ENCODE results near the gene LY6G5B.
A peak's percentile ranks its signal among the peaks of the same experiment; 100 is the strongest.

Gene LY6G5B

DNA sequence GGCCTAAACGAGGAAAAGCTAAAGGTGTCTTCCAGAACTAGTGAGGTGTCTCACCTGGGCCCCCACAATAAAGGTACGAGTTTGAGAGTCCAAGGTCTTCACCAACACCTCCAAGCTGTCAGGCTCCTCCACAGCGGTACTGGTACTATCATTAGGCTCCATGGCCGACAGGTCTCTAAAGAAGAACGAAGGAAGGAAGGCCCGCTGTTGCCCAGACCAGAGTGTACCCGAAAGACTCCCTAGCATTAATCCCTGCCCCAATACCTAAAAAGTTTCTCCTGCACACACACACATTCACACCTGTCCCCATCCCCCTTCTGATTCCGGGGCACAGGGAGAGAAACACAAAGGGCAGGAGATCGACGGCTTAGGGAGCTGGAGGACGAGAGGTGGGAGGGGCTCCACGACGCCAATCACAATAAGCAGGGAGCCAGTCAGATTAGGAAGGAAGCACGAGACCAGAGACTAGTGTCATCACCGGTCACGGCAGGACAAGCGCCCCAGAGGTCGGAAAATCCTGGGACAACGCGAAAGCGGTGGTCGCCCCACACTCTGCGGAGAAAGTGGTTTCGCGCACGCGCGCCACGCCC lies 18.1 kb upstream of the LY6G5B start:
- H3K4me3 ChIP-seq (replicated peaks; ENCODE audit: low read depth, low read length) = peak overlapping the region; percentile 73
- TF ChIP-seq, protein P1, sequence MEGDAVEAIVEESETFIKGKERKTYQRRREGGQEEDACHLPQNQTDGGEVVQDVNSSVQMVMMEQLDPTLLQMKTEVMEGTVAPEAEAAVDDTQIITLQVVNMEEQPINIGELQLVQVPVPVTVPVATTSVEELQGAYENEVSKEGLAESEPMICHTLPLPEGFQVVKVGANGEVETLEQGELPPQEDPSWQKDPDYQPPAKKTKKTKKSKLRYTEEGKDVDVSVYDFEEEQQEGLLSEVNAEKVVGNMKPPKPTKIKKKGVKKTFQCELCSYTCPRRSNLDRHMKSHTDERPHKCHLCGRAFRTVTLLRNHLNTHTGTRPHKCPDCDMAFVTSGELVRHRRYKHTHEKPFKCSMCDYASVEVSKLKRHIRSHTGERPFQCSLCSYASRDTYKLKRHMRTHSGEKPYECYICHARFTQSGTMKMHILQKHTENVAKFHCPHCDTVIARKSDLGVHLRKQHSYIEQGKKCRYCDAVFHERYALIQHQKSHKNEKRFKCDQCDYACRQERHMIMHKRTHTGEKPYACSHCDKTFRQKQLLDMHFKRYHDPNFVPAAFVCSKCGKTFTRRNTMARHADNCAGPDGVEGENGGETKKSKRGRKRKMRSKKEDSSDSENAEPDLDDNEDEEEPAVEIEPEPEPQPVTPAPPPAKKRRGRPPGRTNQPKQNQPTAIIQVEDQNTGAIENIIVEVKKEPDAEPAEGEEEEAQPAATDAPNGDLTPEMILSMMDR (IDR thresholded peaks at IDR 0.05; ENCODE audit: low read depth, low read length, missing control alignments) = no peak
- no peak for DNase-seq (ENCODE audit: extremely low read depth, low read depth)

- TF ChIP-seq, protein P1 (IDR thresholded peaks at IDR 0.05; ENCODE audit: low read depth, low read length, missing control alignments) = no peak
- H3K4me3 ChIP-seq (replicated peaks; ENCODE audit: low read depth, low read length) = peak overlapping the region; percentile 73
- DNase-seq (ENCODE audit: extremely low read depth, low read depth) = no peak
These were observed 16.7 kb upstream of the LY6G5B start for GRCh38 chr6:31652925-31653724.

GRCh38 chr6:31654574-31655348 lies 15.0 kb upstream of the LY6G5B start:
- TF ChIP-seq, protein P1 (IDR thresholded peaks at IDR 0.05; ENCODE audit: low read depth, low read length, missing control alignments) = no peak
- H3K4me3 ChIP-seq (replicated peaks; ENCODE audit: low read depth, low read length) = no peak overlapping the region
- no peak for DNase-seq (ENCODE audit: extremely low read depth, low read depth)

DNA sequence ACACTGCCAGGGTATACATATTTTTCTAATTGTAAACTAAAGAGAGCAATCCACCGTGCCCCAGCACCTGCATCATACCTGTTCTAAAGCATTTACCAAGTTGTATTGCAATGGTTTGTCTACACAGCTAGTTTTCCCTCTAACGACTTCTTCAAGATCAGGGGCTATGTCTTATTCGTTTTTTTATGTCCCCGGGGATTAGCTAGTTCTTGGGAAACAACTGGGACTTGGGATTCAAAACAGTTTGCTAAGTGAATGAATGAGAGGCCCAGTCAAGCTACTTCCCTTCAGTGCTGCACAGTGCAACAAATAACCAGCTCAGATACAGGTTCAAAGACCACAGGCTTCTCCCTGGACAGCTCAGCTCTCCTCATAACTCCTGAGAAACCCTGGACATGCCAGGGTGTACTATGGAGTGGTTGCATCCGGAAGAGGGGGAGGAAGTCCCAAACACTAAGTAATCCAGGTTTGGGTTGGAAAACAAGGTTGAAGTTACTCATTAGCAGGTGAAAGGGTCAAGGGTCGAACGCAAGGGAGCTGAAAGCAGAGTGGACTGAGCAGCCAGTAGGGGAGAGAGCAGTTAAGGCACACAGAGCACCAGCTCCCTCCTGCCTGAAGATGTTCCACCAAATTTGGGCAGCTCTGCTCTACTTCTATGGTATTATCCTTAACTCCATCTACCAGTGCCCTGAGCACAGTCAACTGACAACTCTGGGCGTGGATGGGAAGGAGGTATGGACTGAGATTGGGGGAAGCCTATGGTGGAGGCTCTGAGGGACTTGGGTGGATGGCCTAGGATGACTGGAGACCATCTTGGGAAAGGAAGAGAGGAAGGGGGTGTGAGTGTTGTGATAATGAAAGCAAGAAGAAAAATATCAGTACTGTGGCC lies 14.2 kb upstream of the LY6G5B start, which contains the start of gene APOM:
Gene APOM (plus strand): TSS at position 546 of the 889 bp plus-strand sequence. CDS start 73 bp downstream, at position 619.
- TF ChIP-seq, protein P1 (IDR thresholded peaks at IDR 0.05; ENCODE audit: low read depth, low read length, missing control alignments) = no peak
- no peak for DNase-seq (ENCODE audit: extremely low read depth, low read depth)
- no peak within 1 kb of the TSS for H3K4me3 ChIP-seq (replicated peaks; ENCODE audit: low read depth, low read length)

DNA sequence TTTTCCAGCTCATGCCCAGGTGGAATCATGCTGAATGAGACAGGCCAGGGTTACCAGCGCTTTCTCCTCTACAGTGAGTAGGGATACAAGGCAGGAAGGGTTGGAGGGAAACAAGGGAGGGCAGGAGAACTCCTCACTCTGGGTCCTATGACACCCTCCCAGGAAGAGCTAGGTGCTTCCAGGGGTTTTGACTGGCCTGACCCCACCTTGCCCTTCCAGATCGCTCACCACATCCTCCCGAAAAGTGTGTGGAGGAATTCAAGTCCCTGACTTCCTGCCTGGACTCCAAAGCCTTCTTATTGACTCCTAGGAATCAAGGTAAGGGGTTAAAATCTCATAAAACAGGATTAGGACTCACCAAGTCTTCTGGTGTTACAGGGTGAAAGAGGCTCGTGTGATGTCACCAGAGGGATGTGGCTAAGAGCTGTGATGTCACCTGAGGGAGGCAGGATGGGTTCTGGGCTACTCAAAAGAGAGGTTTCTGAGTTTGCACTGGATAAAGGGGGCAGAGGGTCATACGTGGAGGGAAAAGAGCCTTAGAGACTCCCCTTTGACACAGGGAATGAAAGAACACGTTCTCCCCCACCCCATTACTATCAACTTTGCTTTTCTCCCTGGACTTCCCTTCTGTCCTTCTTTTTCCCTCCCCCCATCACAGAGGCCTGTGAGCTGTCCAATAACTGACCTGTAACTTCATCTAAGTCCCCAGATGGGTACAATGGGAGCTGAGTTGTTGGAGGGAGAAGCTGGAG lies 12.2 kb upstream of the LY6G5B start:
- TF ChIP-seq, protein P1 (IDR thresholded peaks at IDR 0.05; ENCODE audit: low read depth, low read length, missing control alignments) = no peak
- DNase-seq (ENCODE audit: extremely low read depth, low read depth) = no peak
- H3K4me3 ChIP-seq (replicated peaks; ENCODE audit: low read depth, low read length) = no peak overlapping the region
